ENCODE measurements around the gene COL18A1.
"Not testable (repeated sequence)": the region's sequence is repeated elsewhere in the genome, so short reads cannot be mapped to it uniquely, and the experiment has no call there.

The COL18A1 gene

GRCh38 chr21:45367402-45368351 is 37.3 kb upstream of the COL18A1 start:
- DNase-seq, result no peak

GRCh38 chr21:45369018-45369417 is 35.9 kb upstream of the COL18A1 start:
- not testable (repeated sequence) for DNase-seq

GRCh38 chr21:45370575-45370974 is 34.4 kb upstream of the COL18A1 start:
- DNase-seq, result no peak

- no peak for DNase-seq
Measured at GRCh38 chr21:45371081-45371480, 33.9 kb upstream of the COL18A1 start.

- DNase-seq, result no peak
Measured at GRCh38 chr21:45371655-45372054, 33.3 kb upstream of the COL18A1 start.

- DNase-seq, result no peak
Measured at GRCh38 chr21:45372732-45373355, 32.1 kb upstream of the COL18A1 start.

GRCh38 chr21:45373991-45374816 is 30.8 kb upstream of the COL18A1 start:
- DNase-seq, result no peak

- DNase-seq, result no peak
Measured at GRCh38 chr21:45374826-45375455, 30.0 kb upstream of the COL18A1 start.

GRCh38 chr21:45376459-45377324 is 28.3 kb upstream of the COL18A1 start:
- DNase-seq, result no peak

- DNase-seq, result no peak
Measured at GRCh38 chr21:45377325-45377709, 27.6 kb upstream of the COL18A1 start.

- DNase-seq, result no peak
Measured at GRCh38 chr21:45377866-45378257, 27.1 kb upstream of the COL18A1 start.

GRCh38 chr21:45378258-45378966 is 26.6 kb upstream of the COL18A1 start:
- no peak for DNase-seq

GRCh38 chr21:45379171-45379900 is 25.6 kb upstream of the COL18A1 start:
- DNase-seq, result no peak

GRCh38 chr21:45379901-45380330 is 25.0 kb upstream of the COL18A1 start:
- DNase-seq, result no peak

GRCh38 chr21:45380566-45380965 is 24.4 kb upstream of the COL18A1 start:
- no peak for DNase-seq

- DNase-seq, result no peak
Measured at GRCh38 chr21:45381036-45381787, 23.8 kb upstream of the COL18A1 start.

GRCh38 chr21:45381865-45382696 is 22.9 kb upstream of the COL18A1 start:
- no peak for DNase-seq

- DNase-seq, result no peak
Measured at GRCh38 chr21:45382697-45382997, 22.3 kb upstream of the COL18A1 start.

- no peak for DNase-seq
Measured at GRCh38 chr21:45383111-45383614, 21.8 kb upstream of the COL18A1 start.

Measured in NCI-H1417 treated with DMSO at 0.1 percent for 48 hours (cell line).